GM13976 (cell line): ENCODE measurements around the gene HBM.

Source experiments
- DNase-seq: peaks from one replicate; pipeline ENCODE4 v3.0.0; 2012; ENCODE audit warnings: low spot score
- CTCF ChIP-seq: IDR thresholded peaks from 2 replicates; pipeline ENCODE4 v1.5.1; 2012; ENCODE audit warnings: borderline replicate concordance, mild to moderate bottlenecking; ENCODE audit not compliant: insufficient read depth; ENCODE audit errors: extremely low read depth, missing control alignments, control extremely low read depth
- in situ Hi-C: fragments of 300-500 bp; cut with MboI; formaldehyde crosslinking; loops from one replicate; pipeline ENCODE4 v1.12.0; 2022; ENCODE audit warnings: low sequenced_read_pairs, mixed read lengths, inconsistent platforms; ENCODE audit not compliant: unreplicated experiment

HBM gene

DNA sequence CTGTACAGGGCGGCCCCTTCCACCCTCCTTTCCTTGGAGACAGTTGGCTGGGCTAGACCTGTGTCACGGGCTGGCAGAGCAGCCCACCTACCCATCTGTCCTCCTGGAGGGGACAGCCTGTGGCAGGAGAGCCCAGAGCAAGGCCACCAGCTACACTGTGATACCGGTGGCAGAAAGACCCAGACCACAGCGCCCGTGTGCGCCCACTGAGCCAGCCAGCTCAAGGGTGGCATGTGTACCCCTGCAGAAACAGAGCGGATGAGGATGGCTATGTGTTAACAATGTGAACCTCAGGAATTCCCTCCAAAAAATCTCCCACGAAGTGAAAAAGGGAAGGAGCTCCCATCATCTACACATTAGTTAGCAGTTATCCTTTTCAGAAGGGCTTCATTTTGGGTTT, 21.6 kb downstream of the HBM start:
- no peak for TF ChIP-seq CTCF
- in situ Hi-C loops = no loop called here
- DNase-seq = no peak

DNA sequence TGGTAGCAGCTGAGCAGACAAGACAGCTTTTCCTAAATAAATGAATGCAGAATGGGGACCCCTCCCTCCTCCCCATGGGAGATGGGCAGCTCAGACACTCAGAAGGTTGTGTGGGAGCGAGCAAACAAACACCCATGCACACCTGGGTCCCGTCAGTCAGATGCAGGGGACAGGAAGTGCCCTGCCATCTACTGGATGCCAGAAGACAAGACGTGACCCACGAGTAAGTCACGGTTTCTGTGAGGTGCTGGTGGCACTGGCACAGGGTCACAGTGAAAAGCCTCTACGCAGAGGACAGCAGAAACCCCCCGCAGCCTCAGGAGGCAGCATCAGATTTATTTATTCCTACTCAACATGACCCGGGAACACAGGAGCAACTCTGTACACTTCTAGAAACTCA, 22.9 kb downstream of the HBM start:
- in situ Hi-C loops = no loop called here
- TF ChIP-seq CTCF = no peak

GRCh38 chr16:189604-190186, 23.9 kb downstream of the HBM start:
- TF ChIP-seq CTCF = no peak
- in situ Hi-C loops = no loop called here
- DNase-seq = no peak

More for the DNA sequence above, 22.9 kb downstream of the HBM start:
- no peak for DNase-seq

DNA sequence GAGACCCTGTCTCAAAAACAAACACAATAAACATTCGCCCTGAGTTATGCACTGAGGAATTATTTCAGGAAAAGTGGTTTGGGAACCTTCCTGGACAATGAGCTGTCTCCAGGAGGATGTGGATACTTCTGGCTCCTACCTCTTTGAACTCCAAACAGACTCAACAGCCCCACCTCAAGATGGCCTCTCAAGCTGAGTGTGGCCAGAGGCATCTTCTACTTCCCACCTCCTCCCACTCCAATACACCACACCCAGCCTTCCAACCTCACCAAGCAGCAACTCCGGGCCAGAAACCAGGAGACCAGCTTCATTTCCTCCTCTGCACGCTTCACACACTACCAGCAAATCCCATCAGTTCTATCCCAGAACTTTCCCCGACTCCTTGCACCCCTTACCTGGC, 26.1 kb downstream of the HBM start:
- no peak for TF ChIP-seq CTCF
- no peak for DNase-seq
- in situ Hi-C loops = no loop called here

- TF ChIP-seq CTCF = no peak
- no peak for DNase-seq
- in situ Hi-C loops = no loop called here
Observed at GRCh38 chr16:192686-193085, 26.9 kb downstream of the HBM start.

DNA sequence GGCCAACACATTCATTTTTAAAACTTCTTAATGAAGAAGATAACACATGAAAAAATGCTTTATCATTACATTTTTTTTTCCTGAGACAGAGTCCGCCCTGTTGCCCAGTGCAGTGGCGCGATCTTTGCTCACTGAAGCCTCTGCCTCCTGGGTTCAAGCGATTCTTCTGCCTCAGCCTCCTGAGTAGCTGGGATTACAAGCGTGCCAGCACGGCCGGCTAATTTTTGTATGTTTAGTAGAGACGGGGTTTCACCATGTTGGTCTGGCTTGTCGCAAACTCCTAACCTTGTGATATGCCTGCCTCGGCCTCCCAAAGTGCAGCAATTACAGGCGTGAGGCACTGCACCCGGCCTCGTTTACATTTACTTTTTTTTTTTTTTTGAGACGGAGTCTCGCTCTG, 27.7 kb downstream of the HBM start:
- no peak for TF ChIP-seq CTCF
- no peak for DNase-seq
- in situ Hi-C loops = no loop called here

- in situ Hi-C loops = no loop called here
- TF ChIP-seq CTCF = no peak
- DNase-seq = no peak
Observed at GRCh38 chr16:194516-194915, 28.7 kb downstream of the HBM start.
